ENCODE measurements around the gene CFI.

The CFI gene

GRCh38 chr4:109718759-109719158 lies 83.0 kb downstream of the CFI start:
- no peak overlapping the region for H3K27ac ChIP-seq
- no peak for TF ChIP-seq CTCF (conservative IDR thresholded peaks at IDR 0.05; ENCODE audit: low read depth, low read length)
- H3K9ac ChIP-seq: no peak overlapping the region
- H3K4me1 ChIP-seq (ENCODE audit: low read depth, poor library complexity, severe bottlenecking): peaks cover 5% of the 10 kb centered on the region
- H3K4me3 ChIP-seq (IDR thresholded peaks at IDR 0.05; ENCODE audit: insufficient read depth, low read depth, low read length): no peak overlapping the region
- no peak overlapping the region for H3K4me2 ChIP-seq
- no peaks in the 10 kb centered on the region for H4K20me1 ChIP-seq (ENCODE audit: insufficient read depth)
- H2AFZ ChIP-seq (ENCODE audit: low read depth): no peak overlapping the region
- H3K79me2 ChIP-seq (ENCODE audit: insufficient read depth, low read depth): no peaks in the 10 kb centered on the region
- H3K27me3 ChIP-seq (ENCODE audit: insufficient read depth, low read depth): no peaks in the 10 kb centered on the region
- H3K36me3 ChIP-seq (ENCODE audit: insufficient read depth): no peaks in the 10 kb centered on the region

- TF ChIP-seq CTCF (conservative IDR thresholded peaks at IDR 0.05; ENCODE audit: low read depth, low read length): no peak
- Histone ChIP-seq H3K4me3 (IDR thresholded peaks at IDR 0.05; ENCODE audit: insufficient read depth, low read depth, low read length) (no peak overlapping the region), H3K4me1 (ENCODE audit: low read depth, poor library complexity, severe bottlenecking) (peaks cover 26% of the 10 kb centered on the region), H3K27me3 (ENCODE audit: insufficient read depth, low read depth) (no peaks in the 10 kb centered on the region), H3K79me2 (ENCODE audit: insufficient read depth, low read depth) (no peaks in the 10 kb centered on the region), H4K20me1 (ENCODE audit: insufficient read depth) (no peaks in the 10 kb centered on the region), H3K4me2 (no peak overlapping the region), H3K27ac (no peak overlapping the region), H3K36me3 (ENCODE audit: insufficient read depth) (no peaks in the 10 kb centered on the region), H2AFZ (ENCODE audit: low read depth) (no peak overlapping the region), H3K9ac (no peak overlapping the region)
Observed at GRCh38 chr4:109713500-109713899, 88.3 kb downstream of the CFI start.

GRCh38 chr4:109708990-109709389 lies 92.8 kb downstream of the CFI start:
- Histone ChIP-seq H3K4me2 (peak overlapping the region; percentile 77), H2AFZ (ENCODE audit: low read depth) (peak overlapping the region; percentile 23; the same call in 1 of the 2 replicates), H3K79me2 (ENCODE audit: insufficient read depth, low read depth) (no peaks in the 10 kb centered on the region)

GRCh38 chr4:109708435-109708834 lies 93.4 kb downstream of the CFI start:
- no peaks in the 10 kb centered on the region for H3K79me2 ChIP-seq (ENCODE audit: insufficient read depth, low read depth)
- peak overlapping the region; percentile 77 for H3K4me2 ChIP-seq
- H3K4me3 ChIP-seq (IDR thresholded peaks at IDR 0.05; ENCODE audit: insufficient read depth, low read depth, low read length): no peak overlapping the region
- peak overlapping the region; percentile 70 for H3K27ac ChIP-seq
- no peak for TF ChIP-seq CTCF (conservative IDR thresholded peaks at IDR 0.05; ENCODE audit: low read depth, low read length)
- H3K27me3 ChIP-seq (ENCODE audit: insufficient read depth, low read depth): no peaks in the 10 kb centered on the region
- peaks cover 65% of the 10 kb centered on the region for H3K4me1 ChIP-seq (ENCODE audit: low read depth, poor library complexity, severe bottlenecking)
- H3K36me3 ChIP-seq (ENCODE audit: insufficient read depth): no peaks in the 10 kb centered on the region
- H2AFZ ChIP-seq (ENCODE audit: low read depth): peak overlapping the region; percentile 23; the same call in 1 of the 2 replicates
- no peaks in the 10 kb centered on the region for H4K20me1 ChIP-seq (ENCODE audit: insufficient read depth)
- peak overlapping the region; percentile 16; the same call in 1 of the 2 replicates for H3K9ac ChIP-seq

More at GRCh38 chr4:109708990-109709389, 92.8 kb downstream of the CFI start:
- H3K4me3 ChIP-seq (IDR thresholded peaks at IDR 0.05; ENCODE audit: insufficient read depth, low read depth, low read length): no peak overlapping the region
- peak overlapping the region; percentile 70 for H3K27ac ChIP-seq
- H3K9ac ChIP-seq: peak overlapping the region; percentile 16; the same call in 1 of the 2 replicates
- peaks cover 59% of the 10 kb centered on the region for H3K4me1 ChIP-seq (ENCODE audit: low read depth, poor library complexity, severe bottlenecking)
- no peaks in the 10 kb centered on the region for H3K27me3 ChIP-seq (ENCODE audit: insufficient read depth, low read depth)
- H3K36me3 ChIP-seq (ENCODE audit: insufficient read depth): no peaks in the 10 kb centered on the region
- TF ChIP-seq CTCF (conservative IDR thresholded peaks at IDR 0.05; ENCODE audit: low read depth, low read length): no peak
- no peaks in the 10 kb centered on the region for H4K20me1 ChIP-seq (ENCODE audit: insufficient read depth)

Measured in KMS-11 (cell line).